Measurements from ENCODE around the gene AP2S1. TPM values are rescaled to one million over a fixed set of nuclear protein-coding genes. Genes with fewer than 3 reads are reported as not detected.
A peak's percentile ranks its signal among the peaks of the same experiment; 100 is the strongest.

The AP2S1 gene
- total RNA-seq, 2 experiments from 2014 or later: 79.3 to 110 TPM

DNA sequence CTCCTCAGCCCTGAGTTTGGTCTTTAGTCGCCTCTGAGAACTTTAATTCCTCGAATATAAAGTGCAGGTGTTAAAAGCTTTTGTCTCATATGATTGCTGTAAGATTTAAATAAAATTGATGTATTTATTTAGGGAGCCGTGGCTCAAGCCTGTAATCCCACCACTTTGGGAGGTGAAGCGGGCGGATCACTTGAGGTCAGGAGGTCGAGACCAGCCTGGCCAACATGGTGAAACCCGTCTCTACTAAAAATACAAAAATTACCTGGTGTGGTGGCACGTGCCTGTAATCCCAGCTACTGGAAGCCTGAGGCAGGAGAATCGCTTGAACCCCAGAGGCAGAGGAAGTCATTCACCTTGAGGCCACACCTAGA is 61.7 kb downstream of the AP2S1 start:
- H3K4me2 ChIP-seq (ENCODE audit: low read length): peak overlapping the region; percentile 31; the same call in 1 of the 2 replicates
- peaks cover 5% of the 10 kb centered on the region; the same call in 1 of the 2 replicates for H4K20me1 ChIP-seq (ENCODE audit: insufficient read depth, low read length)
- H3K79me2 ChIP-seq (ENCODE audit: insufficient read depth, low read depth, low read length): peaks cover 44% of the 10 kb centered on the region
- TF ChIP-seq, protein P1, sequence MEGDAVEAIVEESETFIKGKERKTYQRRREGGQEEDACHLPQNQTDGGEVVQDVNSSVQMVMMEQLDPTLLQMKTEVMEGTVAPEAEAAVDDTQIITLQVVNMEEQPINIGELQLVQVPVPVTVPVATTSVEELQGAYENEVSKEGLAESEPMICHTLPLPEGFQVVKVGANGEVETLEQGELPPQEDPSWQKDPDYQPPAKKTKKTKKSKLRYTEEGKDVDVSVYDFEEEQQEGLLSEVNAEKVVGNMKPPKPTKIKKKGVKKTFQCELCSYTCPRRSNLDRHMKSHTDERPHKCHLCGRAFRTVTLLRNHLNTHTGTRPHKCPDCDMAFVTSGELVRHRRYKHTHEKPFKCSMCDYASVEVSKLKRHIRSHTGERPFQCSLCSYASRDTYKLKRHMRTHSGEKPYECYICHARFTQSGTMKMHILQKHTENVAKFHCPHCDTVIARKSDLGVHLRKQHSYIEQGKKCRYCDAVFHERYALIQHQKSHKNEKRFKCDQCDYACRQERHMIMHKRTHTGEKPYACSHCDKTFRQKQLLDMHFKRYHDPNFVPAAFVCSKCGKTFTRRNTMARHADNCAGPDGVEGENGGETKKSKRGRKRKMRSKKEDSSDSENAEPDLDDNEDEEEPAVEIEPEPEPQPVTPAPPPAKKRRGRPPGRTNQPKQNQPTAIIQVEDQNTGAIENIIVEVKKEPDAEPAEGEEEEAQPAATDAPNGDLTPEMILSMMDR (conservative IDR thresholded peaks at IDR 0.05; ENCODE audit: low read length): no peak
- TF ChIP-seq EZH2phosphoT487 (IDR thresholded peaks at IDR 0.05; ENCODE audit: borderline replicate concordance, low read depth, low read length): no peak
- peaks cover 13% of the 10 kb centered on the region for H3K4me1 ChIP-seq (ENCODE audit: insufficient read depth, low read length, poor library complexity, severe bottlenecking)
- H2AFZ ChIP-seq (ENCODE audit: low read length): peak overlapping the region; percentile 68; the same call in 1 of the 2 replicates
- H3K9me3 ChIP-seq (ENCODE audit: low read length): no peaks in the 10 kb centered on the region
- intact Hi-C loops (cut with micrococcal nuclease; ENCODE audit: unreplicated experiment): loop anchor here (5.0 kb wide), 1 partner anchor 72 kb away; the partner anchor contains the start of gene PRKD2
- DNase-seq (ENCODE audit: low spot score): no peak
- no peak overlapping the region for H3K4me3 ChIP-seq (ENCODE audit: low read depth, low read length, poor library complexity, severe bottlenecking)
- peaks cover 41% of the 10 kb centered on the region for H3K36me3 ChIP-seq (ENCODE audit: insufficient read depth, low read length)
- H3K27ac ChIP-seq (ENCODE audit: low read depth, low read length, poor library complexity, severe bottlenecking): peak overlapping the region; percentile 14
- no peaks in the 10 kb centered on the region for H3K9me2 ChIP-seq (ENCODE audit: insufficient read depth, low read length)
- BruUV-seq (replicated peaks): no TSS peak
- CTCF ChIA-PET (ENCODE audit: unreplicated experiment): interaction anchor here (0.5 to 0.8 kb wide), 2 partner anchors 41 to 57 kb away, joined by 3 to 7 read pairs; no protein-coding TSS in a partner anchor
- POLR2A ChIA-PET: interaction anchor here (1.2 kb wide), 1 partner anchor 31 kb away, joined by 5 read pairs; no protein-coding TSS in a partner anchor

DNA sequence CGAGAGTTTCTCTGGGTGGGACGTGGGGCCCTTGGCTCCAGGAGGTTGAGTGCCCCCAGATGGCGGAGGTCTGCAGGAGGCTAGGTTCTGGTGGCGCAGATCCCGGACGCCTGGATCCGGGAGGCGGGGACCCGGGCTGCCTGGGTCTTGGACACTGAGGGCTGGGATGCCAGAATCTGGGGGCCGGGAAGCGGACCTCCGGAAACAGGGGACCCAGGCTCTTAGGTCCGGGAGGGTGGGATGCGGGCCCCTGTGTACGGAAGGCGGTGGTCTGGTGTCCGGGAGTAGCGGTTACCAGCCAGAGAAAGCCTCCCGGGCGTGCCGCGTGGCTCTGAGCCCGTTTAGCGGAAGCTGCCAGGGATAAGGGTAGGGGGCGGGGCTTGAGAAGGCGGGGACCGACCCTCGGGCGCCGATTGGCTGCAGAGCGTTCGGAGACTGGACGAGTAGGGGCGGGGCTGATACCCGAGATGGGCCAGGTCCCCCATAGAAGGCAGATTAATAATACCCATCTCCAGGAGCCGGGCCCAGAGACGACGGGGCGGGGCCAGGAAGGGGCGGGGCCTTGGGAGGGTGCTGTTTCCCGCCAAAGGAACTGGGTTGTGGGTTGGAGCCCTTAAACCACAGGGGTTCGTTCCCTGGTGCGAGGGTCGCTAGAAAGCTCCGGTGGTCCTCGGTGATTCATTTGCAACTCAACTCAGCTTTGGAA is 62.2 kb downstream of the AP2S1 start, which contains the start of gene SLC1A5:
Gene SLC1A5 (minus strand): TSS at position 333 of the 706 bp plus-strand sequence. CDS start 629 bp downstream, outside the sequence.
- no peaks in the 10 kb centered on the region for H3K9me2 ChIP-seq (ENCODE audit: insufficient read depth, low read length)
- peaks cover 18% of the 10 kb centered on the region for H3K4me1 ChIP-seq (ENCODE audit: insufficient read depth, low read length, poor library complexity, severe bottlenecking)
- H3K79me2 ChIP-seq (ENCODE audit: insufficient read depth, low read depth, low read length): peaks cover 50% of the 10 kb centered on the region
- no peaks in the 10 kb centered on the region for H3K9me3 ChIP-seq (ENCODE audit: low read length)
- intact Hi-C loops (cut with micrococcal nuclease; ENCODE audit: unreplicated experiment): loop anchor here (5.0 kb wide), 1 partner anchor 71 kb away; the partner anchor contains the start of gene PRKD2
- ChIA-PET CTCF (ENCODE audit: unreplicated experiment) (interaction anchor here (0.5 to 0.8 kb wide), 2 partner anchors 42 to 57 kb away, joined by 3 to 7 read pairs; no protein-coding TSS in a partner anchor), POLR2A (interaction anchor here (0.7 to 1.1 kb wide), 3 partner anchors 9 to 64 kb away, joined by 3 read pairs; no protein-coding TSS in a partner anchor)
- peak within 1 kb of the TSS; percentile 74 for H3K4me2 ChIP-seq (ENCODE audit: low read length)
- peak within 1 kb of the TSS; percentile 87 for H3K4me3 ChIP-seq (ENCODE audit: low read depth, low read length, poor library complexity, severe bottlenecking)
- peak; percentile 99 for DNase-seq (ENCODE audit: low spot score)
- TF ChIP-seq, protein P1 (conservative IDR thresholded peaks at IDR 0.05; ENCODE audit: low read length): peak; percentile 57
- TF ChIP-seq EZH2phosphoT487 (IDR thresholded peaks at IDR 0.05; ENCODE audit: borderline replicate concordance, low read depth, low read length): no peak
- peaks cover 8% of the 10 kb centered on the region; the same call in 1 of the 2 replicates for H4K20me1 ChIP-seq (ENCODE audit: insufficient read depth, low read length)
- H3K27ac ChIP-seq (ENCODE audit: low read depth, low read length, poor library complexity, severe bottlenecking): peak within 1 kb of the TSS; percentile 90
- H2AFZ ChIP-seq (ENCODE audit: low read length): peak within 1 kb of the TSS; percentile 68; the same call in 1 of the 2 replicates
- BruUV-seq (replicated peaks): no TSS peak
- H3K36me3 ChIP-seq (ENCODE audit: insufficient read depth, low read length): peaks cover 46% of the 10 kb centered on the region

Small RNA genes lying within 50 kb of the gene (small RNA-seq; reads per million reads assigned to genes)
- gene AC008622.3 (not detected), gene HNRNPMP2 (not detected)

Other genes with a start within 250 kb of the AP2S1 start
- gene CALM3, start 249.5 kb downstream of the AP2S1 start, total RNA-seq (2014; rRNA removed; shearing (Covaris generic)): 175 and 205 TPM in 2 replicates
- gene CALM3, start 249.5 kb downstream of the AP2S1 start, total RNA-seq (2022): 198 and 246 TPM in 2 replicates
- 0.25 and 0.26 TPM in 2 replicates for gene PTGIR, start 225.8 kb downstream of the AP2S1 start, total RNA-seq (2014; rRNA removed; shearing (Covaris generic))
- not detected in 2 replicates for gene PTGIR, start 225.8 kb downstream of the AP2S1 start, total RNA-seq (2022)
- gene GNG8, start 214.6 kb downstream of the AP2S1 start, total RNA-seq (2014; rRNA removed; shearing (Covaris generic)): not detected in 2 replicates
- not detected in 2 replicates for gene GNG8, start 214.6 kb downstream of the AP2S1 start, total RNA-seq (2022)
- gene DACT3, start 189.7 kb downstream of the AP2S1 start, total RNA-seq (2014; rRNA removed; shearing (Covaris generic)): 0.10 and 0.44 TPM in 2 replicates
- not detected in 2 replicates for gene DACT3, start 189.7 kb downstream of the AP2S1 start, total RNA-seq (2022)
- gene PRKD2, start 133.7 kb downstream of the AP2S1 start, total RNA-seq (2014; rRNA removed; shearing (Covaris generic)): 30.5 and 34.3 TPM in 2 replicates
- 89.2 and 101 TPM in 2 replicates for gene PRKD2, start 133.7 kb downstream of the AP2S1 start, total RNA-seq (2022)
- gene FKRP, start 104.8 kb downstream of the AP2S1 start, total RNA-seq (2014; rRNA removed; shearing (Covaris generic)): 15.5 and 24.6 TPM in 2 replicates
- gene FKRP, start 104.8 kb downstream of the AP2S1 start, total RNA-seq (2022): 18.9 and 26.6 TPM in 2 replicates
- 77.8 and 115 TPM in 2 replicates for gene STRN4, start 104.4 kb downstream of the AP2S1 start, total RNA-seq (2014; rRNA removed; shearing (Covaris generic))
- 68.0 and 77.3 TPM in 2 replicates for gene STRN4, start 104.4 kb downstream of the AP2S1 start, total RNA-seq (2022)
- gene SLC1A5, start 62.3 kb downstream of the AP2S1 start, total RNA-seq (2014; rRNA removed; shearing (Covaris generic)): 111 and 145 TPM in 2 replicates
- gene SLC1A5, start 62.3 kb downstream of the AP2S1 start, total RNA-seq (2022): 161 and 167 TPM in 2 replicates
- 22.5 and 26.5 TPM in 2 replicates for gene ARHGAP35, start 10.2 kb upstream of the AP2S1 start, total RNA-seq (2014; rRNA removed; shearing (Covaris generic))
- 42.2 and 44.4 TPM in 2 replicates for gene ARHGAP35, start 10.2 kb upstream of the AP2S1 start, total RNA-seq (2022)
- 3.4 and 3.5 TPM in 2 replicates for gene NPAS1, start 169.0 kb upstream of the AP2S1 start, total RNA-seq (2014; rRNA removed; shearing (Covaris generic))
- 8.4 and 14.1 TPM in 2 replicates for gene NPAS1, start 169.0 kb upstream of the AP2S1 start, total RNA-seq (2022)
- gene TMEM160, start 197.8 kb upstream of the AP2S1 start, total RNA-seq (2014; rRNA removed; shearing (Covaris generic)): 82.3 and 105 TPM in 2 replicates
- gene TMEM160, start 197.8 kb upstream of the AP2S1 start, total RNA-seq (2022): 42.5 and 44.8 TPM in 2 replicates